GM10248 (cell line): ENCODE data around the gene CINP.
"Not testable (repeated sequence)": the region's sequence is repeated elsewhere in the genome, so short reads cannot be mapped to it uniquely, and the experiment has no call there.

ENCODE experiments used
- CTCF ChIA-PET: fragments of 300-600 bp; sonication (Branson Sonifier 250); formaldehyde crosslinking; extraction: SDS; loops from one replicate; lab custom pipeline; 2021; ENCODE audit warnings: antibody characterized with exemption; lab: Yijun Ruan, JAX
- POLR2A ChIA-PET: fragments of 350-650 bp; sonication (Branson Sonifier 250); formaldehyde crosslinking; extraction: SDS; loops from one replicate; lab custom pipeline; 2020; ENCODE audit warnings: antibody characterized with exemption; lab: Yijun Ruan, JAX
- DNase-seq: peaks from one replicate; pipeline ENCODE4 v3.0.0; 2012; ENCODE audit errors: extremely low spot score
- CTCF ChIP-seq: IDR thresholded peaks from 2 replicates; pipeline ENCODE4 v1.5.1; 2012; ENCODE audit warnings: mild to moderate bottlenecking, low read depth; ENCODE audit errors: extremely low read depth, missing control alignments, control extremely low read depth

Gene CINP

DNA sequence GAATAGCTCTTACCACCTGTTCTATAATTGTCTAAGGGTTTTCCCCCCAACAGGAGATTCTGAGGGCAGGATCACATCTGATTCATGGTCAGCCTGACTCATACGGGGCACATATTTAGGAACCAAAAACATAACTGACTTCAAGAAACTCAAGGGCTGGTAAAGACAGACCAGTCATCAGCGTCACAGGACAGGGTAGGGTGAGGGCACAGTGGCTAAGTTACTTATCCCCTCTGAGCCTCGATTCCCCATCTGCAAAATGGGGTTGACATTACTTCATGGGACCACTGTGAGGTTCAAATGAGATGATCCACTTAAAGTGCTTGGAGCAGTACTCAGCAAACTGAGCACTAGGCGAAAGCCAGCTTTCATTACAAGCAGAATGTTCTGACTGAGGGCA is 606 bp downstream of the CINP start:
- ChIA-PET POLR2A (interaction anchor here (0.5 to 0.6 kb wide), 2 partner anchors 24 to 725 kb away, joined by 3 read pairs; no protein-coding TSS in a partner anchor), CTCF (interaction anchor here (1.0 to 2.8 kb wide), 4 partner anchors 44 to 222 kb away, joined by 3 to 8 read pairs (median 3); partner anchors contain the start of gene WDR20)
- DNase-seq: peak; percentile 64
- no peak for TF ChIP-seq CTCF

- ChIA-PET CTCF (interaction anchor here (1.2 to 2.8 kb wide), 3 partner anchors 12 to 46 kb away, joined by 3 to 8 read pairs (median 5); no protein-coding TSS in a partner anchor), POLR2A (interaction anchor here (0.6 kb wide), 1 partner anchor 551 kb away, joined by 3 read pairs; no protein-coding TSS in a partner anchor)
- TF ChIP-seq CTCF: no peak
- DNase-seq: no peak
These were observed 2.3 kb downstream of the CINP start for GRCh38 chr14:102360388-102360787.

- ChIA-PET CTCF (interaction anchor here (1.7 to 2.8 kb wide), 2 partner anchors 16 to 45 kb away, joined by 5 to 8 read pairs; no protein-coding TSS in a partner anchor), POLR2A (no interaction called here)
- TF ChIP-seq CTCF: no peak
- no peak for DNase-seq
These were observed 3.3 kb downstream of the CINP start for GRCh38 chr14:102359341-102359740.

- CTCF ChIA-PET: interaction anchor here (0.8 to 1.4 kb wide), 2 partner anchors 8 to 41 kb away, joined by 3 read pairs; no protein-coding TSS in a partner anchor
- TF ChIP-seq CTCF: no peak
These were observed 6.4 kb downstream of the CINP start for GRCh38 chr14:102356280-102356679.

GRCh38 chr14:102353126-102353619 is 9.5 kb downstream of the CINP start:
- POLR2A ChIA-PET: no interaction called here
- CTCF ChIA-PET: interaction anchor here (1.2 kb wide), 1 partner anchor 18 kb away, joined by 3 read pairs; no protein-coding TSS in a partner anchor
- DNase-seq: no peak

More at GRCh38 chr14:102356280-102356679, 6.4 kb downstream of the CINP start:
- no peak for DNase-seq
- POLR2A ChIA-PET: no interaction called here

GRCh38 chr14:102352213-102352612 is 10.5 kb downstream of the CINP start:
- CTCF ChIA-PET: no interaction called here
- POLR2A ChIA-PET: no interaction called here
- TF ChIP-seq CTCF: no peak
- DNase-seq: no peak

More at GRCh38 chr14:102353126-102353619, 9.5 kb downstream of the CINP start:
- no peak for TF ChIP-seq CTCF

- CTCF ChIA-PET: interaction anchor here (0.9 to 3.7 kb wide), 2 partner anchors 15 to 35 kb away, joined by 3 to 16 read pairs; no protein-coding TSS in a partner anchor
- POLR2A ChIA-PET, DNase-seq: not testable (repeated sequence)
These were observed 11.1 kb downstream of the CINP start for GRCh38 chr14:102351593-102351992.
